HepG2 (cell line): ENCODE measurements around the gene SLC9A4. TPM values are rescaled to one million over a fixed set of nuclear protein-coding genes. Genes with fewer than 3 reads are reported as not detected.

ENCODE experiments used
- ATAC-seq: fragments of 200-7000 bp; cut with Tn5 transposase; 3 replicates; pipeline ENCODE4 v1.9.1; 2020; ENCODE audit warnings: mild to moderate bottlenecking, moderate library complexity
- BruUV-seq: library from RNA; stranded (reverse); fragments of 400-500 nt; replicated peaks from 2 replicates; lab custom pipeline; 2021; lab: Mats Ljungman, UMichigan
- CTCF ChIA-PET: fragments of 300-600 bp; formaldehyde crosslinking; extraction: SDS; loops from one replicate; lab custom pipeline; 2021; ENCODE audit warnings: low total read pairs, inconsistent platforms, low intra/inter-chr PET ratio; lab: Yijun Ruan, JAX
- POLR2A ChIA-PET: fragments of 350-600 bp; sonication (Branson Sonifier 250); formaldehyde crosslinking; loops from one replicate; lab custom pipeline; 2020; ENCODE audit warnings: antibody characterized with exemption, inconsistent platforms; lab: Yijun Ruan, JAX
- DNase-seq: peaks from one replicate; pipeline ENCODE4 v3.0.0-alpha.2; 2015; ENCODE audit warnings: low spot score
- FAIRE-seq: peaks from 3 replicates; lab custom pipeline; 2011; peaks lifted over from hg19 to GRCh38; lab: Jason Lieb, UNC
- H2AFZ ChIP-seq: one replicate; pipeline ENCODE4 v1.6.1; 2011; ENCODE audit warnings: low read length, inconsistent platforms
- H3K27ac ChIP-seq: fragments of 300-600 bp; 3 replicates; pipeline ENCODE4 v1.8.0; 2011; ENCODE audit warnings: mixed run types, mild to moderate bottlenecking, mixed read lengths, low read length, inconsistent platforms; ENCODE audit not compliant: insufficient read depth; ENCODE audit errors: extremely low read length
- H3K27me3 ChIP-seq, 2 experiments: fragments of 200-600 bp in 1 of 2; 2 replicates in 1 of 2; 3 replicates in 1 of 2; pipeline versions ENCODE4 v1.6.0 to v1.8.0; 2011; ENCODE audit warnings: low read length in 2 of 2, mild to moderate bottlenecking in 2 of 2, moderate library complexity in 2 of 2, inconsistent platforms in 1 of 2; ENCODE audit not compliant: insufficient read depth in 2 of 2, control insufficient read depth in 1 of 2
- H3K36me3 ChIP-seq, 2 experiments: fragments of 200-600 bp in 1 of 2; replicated peaks in 1 of 2; 2 replicates in 1 of 2; 3 replicates in 1 of 2; pipeline versions ENCODE4 v1.5.1 to v1.8.0; 2011; ENCODE audit warnings: low read length in 2 of 2, inconsistent platforms in 1 of 2; ENCODE audit not compliant: insufficient read depth in 2 of 2, control insufficient read depth in 1 of 2
- H3K4me1 ChIP-seq: 2 replicates; pipeline ENCODE4 v1.5.1; 2012; ENCODE audit warnings: low read length, inconsistent platforms; ENCODE audit not compliant: insufficient read depth
- H3K4me2 ChIP-seq: 2 replicates; pipeline ENCODE4 v1.6.0; 2011; ENCODE audit warnings: low read depth, low read length, inconsistent platforms
- H3K4me3 ChIP-seq, 3 experiments: fragments of 200-600 bp in 1 of 3; sonication (generic), shearing (Covaris generic) in 1 of 3; replicated peaks in 1 of 3; 2 replicates each; pipeline ENCODE4 v1.5.1; 2011 to 2016; ENCODE audit warnings: low read length in 3 of 3, inconsistent platforms in 2 of 3, low read depth in 2 of 3, mild to moderate bottlenecking in 2 of 3, control low read depth in 1 of 3, mixed read lengths in 1 of 3; ENCODE audit not compliant: insufficient read depth in 1 of 3
- H3K79me2 ChIP-seq: one replicate; pipeline ENCODE4 v1.6.1; 2011; ENCODE audit warnings: low read length, inconsistent platforms; ENCODE audit not compliant: insufficient read depth
- H3K9ac ChIP-seq: 2 replicates; pipeline ENCODE4 v1.6.0; 2011; ENCODE audit warnings: mild to moderate bottlenecking, low read depth, low read length, inconsistent platforms; ENCODE audit not compliant: insufficient read depth
- H3K9me3 ChIP-seq: 2 replicates; pipeline ENCODE4 v1.5.1; 2012; ENCODE audit warnings: mild to moderate bottlenecking, low read length
- H4K20me1 ChIP-seq: 2 replicates; pipeline ENCODE4 v1.6.0; 2011; ENCODE audit warnings: inconsistent platforms, mild to moderate bottlenecking, low read length, moderate library complexity; ENCODE audit not compliant: insufficient read depth
- ATF7 ChIP-seq, 2 experiments: fragments of 450-650 bp in 1 of 2; sonication (generic) in 1 of 2; formaldehyde crosslinking in 1 of 2; IDR thresholded peaks; 2 replicates each; pipeline versions ENCODE4 v1.4.0 to v1.6.1; 2016 to 2020; ENCODE audit warnings: antibody characterized with exemption in 1 of 2, mild to moderate bottlenecking in 1 of 2, missing genetic modification reagents in 1 of 2
- CEBPB ChIP-seq: IDR thresholded peaks from 2 replicates; pipeline ENCODE4 v1.6.1; 2011; ENCODE audit warnings: low read depth, low read length, improper control_type of control experiment, borderline replicate concordance
- FOXO1 ChIP-seq: sonication (generic); formaldehyde crosslinking; IDR thresholded peaks from 2 replicates; pipeline ENCODE4 v1.4.0; 2020; ENCODE audit warnings: missing genetic modification reagents
- SYNCRIP ChIP-seq: fragments of 200-400 bp; formaldehyde crosslinking; IDR thresholded peaks from 2 replicates; pipeline ENCODE4 v1.6.1; 2018; ENCODE audit warnings: mild to moderate bottlenecking, low read depth, low read length; ENCODE audit not compliant: insufficient read depth
- ZXDC ChIP-seq: sonication (generic); formaldehyde crosslinking; IDR thresholded peaks from 2 replicates; pipeline ENCODE4 v1.5.0; 2020; ENCODE audit warnings: mild to moderate bottlenecking, missing genetic modification reagents
- in situ Hi-C: cut with HindIII; loops from 2 replicates; pipeline ENCODE4 v1.10.0; 2017; ENCODE audit warnings: low pct_unique_long_range_greater_than_20kb; ENCODE audit not compliant: extremely low pct_ligation_motif_present
- intact Hi-C: fragments of 100-400 bp; cut with micrococcal nuclease; formaldehyde crosslinking; loops from one replicate; pipeline ENCODE4 v1.10.0; 2022; ENCODE audit not compliant: unreplicated experiment
- polyA plus RNA-seq, 8 experiments: library from polyadenylated mRNA; depleted of rRNA in 3 of 8; stranded (reverse) in 7 of 8; unstranded in 1 of 8; fragments of >200 nt; fragmentation: Illumina TruSeq in 4 of 8; extraction: Trizol in 4 of 8; gene quantifications; 2 replicates each; pipeline versions ENCODE4 v1.2.1 to v1.2.3, GENCODE V29; 2011 to 2016; ENCODE audit warnings: low read depth in 4 of 8, missing spikeins in 1 of 8, mixed read lengths in 1 of 8; ENCODE audit not compliant: insufficient read depth in 1 of 8
- total RNA-seq, 5 experiments: library from RNA; depleted of rRNA; stranded (reverse); fragments of >200 nt; fragmentation: Illumina TruSeq; extraction: Trizol; gene quantifications; 2 replicates each; pipeline ENCODE4 v1.2.3, GENCODE V29; 2016; ENCODE audit warnings: low read depth in 1 of 5
- TF ChIP-seq, protein P1 (sequence below): sonication (generic); formaldehyde crosslinking; IDR thresholded peaks from 2 replicates; pipeline ENCODE4 v1.8.1; 2023; ENCODE audit warnings: mild to moderate bottlenecking, inconsistent platforms, moderate library complexity, missing genetic modification reagents, borderline replicate concordance
- TF ChIP-seq, protein P2 (sequence below): sonication (generic); formaldehyde crosslinking; IDR thresholded peaks from 2 replicates; pipeline ENCODE4 v1.5.1; 2020; ENCODE audit warnings: missing genetic modification reagents, mild to moderate bottlenecking, borderline replicate concordance
- TF ChIP-seq, protein P3 (sequence below): sonication (generic); formaldehyde crosslinking; IDR thresholded peaks from 2 replicates; pipeline ENCODE4 v1.5.0; 2020; ENCODE audit warnings: mild to moderate bottlenecking, missing genetic modification reagents

Gene SLC9A4
- total and polyA plus RNA-seq, 2 of the 13 experiments (the other 11 are each of a cell fraction or from before 2014, with no cell fraction given) = not detected

DNA sequence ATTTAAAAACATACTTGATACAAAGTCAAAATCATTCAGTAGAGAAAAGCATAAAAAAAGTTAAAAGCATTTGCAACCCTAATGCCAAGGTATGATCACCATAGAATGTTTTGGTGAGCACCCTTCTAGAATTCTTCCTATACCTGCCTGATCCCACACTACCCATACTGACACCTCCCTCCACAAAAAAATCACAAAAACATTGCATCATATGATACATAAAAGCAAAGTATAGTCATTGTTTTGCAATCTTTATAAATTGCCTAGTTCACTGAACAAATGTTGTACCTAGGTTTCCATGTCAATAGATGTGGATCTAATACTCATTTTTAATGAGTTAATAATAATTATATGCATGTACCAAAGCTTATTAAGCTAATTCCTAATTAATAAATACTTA lies 54.1 kb downstream of the SLC9A4 start:
- no peaks in the 10 kb centered on the region for H3K27me3 ChIP-seq
- no peak overlapping the region for H3K27ac ChIP-seq
- no peak overlapping the region for H2AFZ ChIP-seq
- H3K4me2 ChIP-seq = no peak overlapping the region
- intact Hi-C loops = no loop called here
- ATAC-seq = no peak
- H3K79me2 ChIP-seq = no peaks in the 10 kb centered on the region
- H3K9me3 ChIP-seq = no peaks in the 10 kb centered on the region
- in situ Hi-C loops = no loop called here
- no TSS peak for BruUV-seq
- ChIA-PET CTCF (no interaction called here), POLR2A (no interaction called here)
- no peaks in the 10 kb centered on the region for H4K20me1 ChIP-seq
- DNase-seq = no peak
- TF ChIP-seq ZXDC (no peak), CEBPB (peak; percentile 55; the same call in 1 of the 2 replicates), SYNCRIP (no peak), ATF7 (IDR thresholded peaks at IDR 0.05) (peak; percentile 52; the same call in 1 of the 2 replicates), ATF7 (CRISPR knock-in tag; IDR thresholded peaks at IDR 0.05) (no peak), FOXO1 (CRISPR knock-in tag) (no peak)
- TF ChIP-seq, protein P1, sequence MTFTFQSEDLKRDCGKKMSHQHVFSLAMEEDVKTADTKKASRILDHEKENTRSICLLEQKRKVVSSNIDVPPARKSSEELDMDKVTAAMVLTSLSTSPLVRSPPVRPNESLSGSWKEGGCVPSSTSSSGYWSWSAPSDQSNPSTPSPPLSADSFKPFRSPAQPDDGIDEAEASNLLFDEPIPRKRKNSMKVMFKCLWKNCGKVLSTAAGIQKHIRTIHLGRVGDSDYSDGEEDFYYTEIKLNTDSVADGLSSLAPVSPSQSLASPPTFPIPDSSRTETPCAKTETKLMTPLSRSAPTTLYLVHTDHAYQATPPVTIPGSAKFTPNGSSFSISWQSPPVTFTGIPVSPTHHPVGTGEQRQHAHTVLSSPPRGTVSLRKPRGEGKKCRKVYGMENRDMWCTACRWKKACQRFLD (CRISPR knock-in tag) = no peak
- TF ChIP-seq, protein P2, sequence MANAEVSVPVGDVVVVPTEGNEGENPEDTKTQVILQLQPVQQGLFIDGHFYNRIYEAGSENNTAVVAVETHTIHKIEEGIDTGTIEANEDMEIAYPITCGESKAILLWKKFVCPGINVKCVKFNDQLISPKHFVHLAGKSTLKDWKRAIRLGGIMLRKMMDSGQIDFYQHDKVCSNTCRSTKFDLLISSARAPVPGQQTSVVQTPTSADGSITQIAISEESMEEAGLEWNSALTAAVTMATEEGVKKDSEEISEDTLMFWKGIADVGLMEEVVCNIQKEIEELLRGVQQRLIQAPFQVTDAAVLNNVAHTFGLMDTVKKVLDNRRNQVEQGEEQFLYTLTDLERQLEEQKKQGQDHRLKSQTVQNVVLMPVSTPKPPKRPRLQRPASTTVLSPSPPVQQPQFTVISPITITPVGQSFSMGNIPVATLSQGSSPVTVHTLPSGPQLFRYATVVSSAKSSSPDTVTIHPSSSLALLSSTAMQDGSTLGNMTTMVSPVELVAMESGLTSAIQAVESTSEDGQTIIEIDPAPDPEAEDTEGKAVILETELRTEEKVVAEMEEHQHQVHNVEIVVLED (CRISPR knock-in tag) = no peak
- TF ChIP-seq, protein P3, sequence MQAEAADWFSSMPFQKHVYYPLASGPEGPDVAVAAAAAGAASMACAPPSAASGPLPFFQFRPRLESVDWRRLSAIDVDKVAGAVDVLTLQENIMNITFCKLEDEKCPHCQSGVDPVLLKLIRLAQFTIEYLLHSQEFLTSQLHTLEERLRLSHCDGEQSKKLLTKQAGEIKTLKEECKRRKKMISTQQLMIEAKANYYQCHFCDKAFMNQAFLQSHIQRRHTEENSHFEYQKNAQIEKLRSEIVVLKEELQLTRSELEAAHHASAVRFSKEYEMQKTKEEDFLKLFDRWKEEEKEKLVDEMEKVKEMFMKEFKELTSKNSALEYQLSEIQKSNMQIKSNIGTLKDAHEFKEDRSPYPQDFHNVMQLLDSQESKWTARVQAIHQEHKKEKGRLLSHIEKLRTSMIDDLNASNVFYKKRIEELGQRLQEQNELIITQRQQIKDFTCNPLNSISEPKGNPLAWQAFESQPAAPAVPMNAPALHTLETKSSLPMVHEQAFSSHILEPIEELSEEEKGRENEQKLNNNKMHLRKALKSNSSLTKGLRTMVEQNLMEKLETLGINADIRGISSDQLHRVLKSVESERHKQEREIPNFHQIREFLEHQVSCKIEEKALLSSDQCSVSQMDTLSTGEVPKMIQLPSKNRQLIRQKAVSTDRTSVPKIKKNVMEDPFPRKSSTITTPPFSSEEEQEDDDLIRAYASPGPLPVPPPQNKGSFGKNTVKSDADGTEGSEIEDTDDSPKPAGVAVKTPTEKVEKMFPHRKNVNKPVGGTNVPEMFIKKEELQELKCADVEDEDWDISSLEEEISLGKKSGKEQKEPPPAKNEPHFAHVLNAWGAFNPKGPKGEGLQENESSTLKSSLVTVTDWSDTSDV (CRISPR knock-in tag) = no peak
- peaks cover 3% of the 10 kb centered on the region; the same call in 1 of the 2 replicates for H3K4me1 ChIP-seq
- no peak overlapping the region for H3K9ac ChIP-seq
- no peak for FAIRE-seq
- H3K36me3 ChIP-seq = no peaks in the 10 kb centered on the region
- no peak overlapping the region for H3K4me3 ChIP-seq
